Loucy (cell line): ENCODE measurements around the gene GOLT1B.

Experiments used
- EZH2phosphoT487 ChIP-seq: fragments of 200-600 bp; IDR thresholded peaks from 2 replicates; pipeline ENCODE4 v1.6.1; 2018; ENCODE audit warnings: antibody characterized with exemption, mild to moderate bottlenecking, moderate library complexity, borderline replicate concordance
- TF ChIP-seq, protein P1 (sequence below): fragments of 200-600 bp; sonication (generic); conservative IDR thresholded peaks from 2 replicates; pipeline ENCODE4 v1.5.1; 2014; ENCODE audit warnings: mild to moderate bottlenecking, antibody characterized with exemption, low read length

DNA sequence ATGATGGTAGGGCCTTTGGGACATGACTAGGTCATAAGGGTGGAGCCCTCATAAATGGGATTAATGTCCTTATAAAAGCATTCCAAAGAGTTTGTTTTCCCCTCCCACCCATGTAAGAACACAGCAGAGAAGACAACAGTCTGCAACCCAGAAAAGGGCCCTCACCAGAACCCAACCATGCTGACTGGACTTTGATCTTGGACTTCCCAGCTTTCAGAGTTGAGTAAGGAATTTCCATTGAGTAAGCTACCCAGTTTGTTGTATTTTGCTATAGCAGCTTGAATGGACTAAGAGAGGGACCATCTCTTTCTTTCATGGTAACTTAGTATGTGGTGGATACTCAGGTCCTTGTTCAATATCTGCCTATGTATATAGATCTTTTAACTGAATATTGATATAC, 21.6 kb downstream of the GOLT1B start:
- no peak for TF ChIP-seq EZH2phosphoT487
- TF ChIP-seq, protein P1, sequence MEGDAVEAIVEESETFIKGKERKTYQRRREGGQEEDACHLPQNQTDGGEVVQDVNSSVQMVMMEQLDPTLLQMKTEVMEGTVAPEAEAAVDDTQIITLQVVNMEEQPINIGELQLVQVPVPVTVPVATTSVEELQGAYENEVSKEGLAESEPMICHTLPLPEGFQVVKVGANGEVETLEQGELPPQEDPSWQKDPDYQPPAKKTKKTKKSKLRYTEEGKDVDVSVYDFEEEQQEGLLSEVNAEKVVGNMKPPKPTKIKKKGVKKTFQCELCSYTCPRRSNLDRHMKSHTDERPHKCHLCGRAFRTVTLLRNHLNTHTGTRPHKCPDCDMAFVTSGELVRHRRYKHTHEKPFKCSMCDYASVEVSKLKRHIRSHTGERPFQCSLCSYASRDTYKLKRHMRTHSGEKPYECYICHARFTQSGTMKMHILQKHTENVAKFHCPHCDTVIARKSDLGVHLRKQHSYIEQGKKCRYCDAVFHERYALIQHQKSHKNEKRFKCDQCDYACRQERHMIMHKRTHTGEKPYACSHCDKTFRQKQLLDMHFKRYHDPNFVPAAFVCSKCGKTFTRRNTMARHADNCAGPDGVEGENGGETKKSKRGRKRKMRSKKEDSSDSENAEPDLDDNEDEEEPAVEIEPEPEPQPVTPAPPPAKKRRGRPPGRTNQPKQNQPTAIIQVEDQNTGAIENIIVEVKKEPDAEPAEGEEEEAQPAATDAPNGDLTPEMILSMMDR, result no peak
